IMR-90 (cell line): ENCODE data around the gene INO80. TPM values are rescaled to one million over a fixed set of nuclear protein-coding genes. Genes with fewer than 3 reads are reported as not detected.
A peak's percentile ranks its signal among the peaks of the same experiment; 100 is the strongest.

ENCODE experiments used
- ATAC-seq: fragments of 200-7000 bp; cut with Tn5 transposase; 2 replicates; pipeline ENCODE4 v1.9.1; 2020; ENCODE audit warnings: low read depth, mild to moderate bottlenecking, moderate library complexity
- Bru-seq: library from RNA; stranded (reverse); fragments of 400-500 nt; gene quantifications from one replicate; lab custom pipeline; 2021; lab: Mats Ljungman, UMichigan
- BruChase-seq, 2 experiments: library from RNA; stranded (reverse); fragments of 400-500 nt; gene quantifications; one replicate each; lab custom pipeline; 2021; lab: Mats Ljungman, UMichigan
- BruUV-seq: library from RNA; stranded (reverse); fragments of 400-500 nt; replicated peaks from 2 replicates; lab custom pipeline; 2021; lab: Mats Ljungman, UMichigan
- CTCF ChIA-PET: fragments of 300-600 bp; formaldehyde crosslinking; extraction: SDS; loops from one replicate; lab custom pipeline; 2021; ENCODE audit warnings: antibody characterized with exemption; lab: Yijun Ruan, JAX
- POLR2A ChIA-PET: fragments of 300-600 bp; sonication (Branson Sonifier 250); formaldehyde crosslinking; loops from one replicate; lab custom pipeline; 2022; ENCODE audit warnings: antibody characterized with exemption; ENCODE audit not compliant: unreplicated experiment; lab: Charles Lee
- DNase-seq: peaks from one replicate; pipeline ENCODE4 v3.0.0; 2013
- H2AFZ ChIP-seq: replicated peaks from 2 replicates; pipeline ENCODE3; 2013; ENCODE audit warnings: low read length, mild to moderate bottlenecking; ENCODE audit not compliant: poor library complexity
- H2AK5ac ChIP-seq: 2 replicates; pipeline ENCODE4 v1.6.1; 2013; ENCODE audit warnings: low read depth, low read length, inconsistent platforms
- H2AK9ac ChIP-seq: replicated peaks from 2 replicates; pipeline ENCODE3; 2013; ENCODE audit warnings: mild to moderate bottlenecking, low read depth, low read length, moderate library complexity; ENCODE audit not compliant: poor library complexity
- H2BK120ac ChIP-seq: 2 replicates; pipeline ENCODE4 v1.6.1; 2013; ENCODE audit warnings: low read depth, low read length, inconsistent platforms
- H2BK15ac ChIP-seq: 3 replicates; pipeline ENCODE4 v1.6.1; 2013; ENCODE audit warnings: low read depth, low read length, inconsistent platforms
- H2BK20ac ChIP-seq: 2 replicates; pipeline ENCODE4 v1.6.1; 2013; ENCODE audit warnings: low read depth, mild to moderate bottlenecking, inconsistent platforms, low read length, moderate library complexity
- H2BK5ac ChIP-seq: 2 replicates; pipeline ENCODE4 v1.6.1; 2013; ENCODE audit warnings: mild to moderate bottlenecking, low read depth, low read length, inconsistent platforms; ENCODE audit not compliant: poor library complexity, severe bottlenecking
- H3K14ac ChIP-seq: replicated peaks from 2 replicates; pipeline ENCODE4 v1.6.1; 2013; ENCODE audit warnings: low read depth, low read length, inconsistent platforms
- H3K18ac ChIP-seq: 2 replicates; pipeline ENCODE4 v1.6.1; 2013; ENCODE audit warnings: low read depth, low read length, control low read depth
- H3K23ac ChIP-seq: 2 replicates; pipeline ENCODE4 v1.6.1; 2013; ENCODE audit warnings: low read depth, low read length, inconsistent platforms
- H3K27ac ChIP-seq: 2 replicates; pipeline ENCODE4 v1.5.1; 2013; ENCODE audit warnings: mild to moderate bottlenecking, control low read depth, low read length; ENCODE audit not compliant: insufficient read depth
- H3K27me3 ChIP-seq: 2 replicates; pipeline ENCODE4 v1.6.1; 2013; ENCODE audit warnings: low read length; ENCODE audit not compliant: control insufficient read depth, insufficient read depth
- H3K36me3 ChIP-seq: 2 replicates; pipeline ENCODE4 v1.6.1; 2013; ENCODE audit warnings: low read length, mixed read lengths; ENCODE audit not compliant: control insufficient read depth, insufficient read depth
- H3K4ac ChIP-seq: 2 replicates; pipeline ENCODE4 v1.6.1; 2013; ENCODE audit warnings: low read depth, low read length, inconsistent platforms
- H3K4me1 ChIP-seq: 2 replicates; pipeline ENCODE4 v1.6.1; 2013; ENCODE audit warnings: low read length, mixed read lengths; ENCODE audit not compliant: control insufficient read depth, insufficient read depth
- H3K4me2 ChIP-seq: 2 replicates; pipeline ENCODE4 v1.6.1; 2013; ENCODE audit warnings: low read depth, mild to moderate bottlenecking, control low read depth, low read length, moderate library complexity
- H3K4me3 ChIP-seq: 2 replicates; pipeline ENCODE4 v1.5.1; 2013; ENCODE audit warnings: low read depth, mild to moderate bottlenecking, control low read depth, low read length, moderate library complexity; ENCODE audit not compliant: insufficient read depth
- H3K56ac ChIP-seq: 2 replicates; pipeline ENCODE4 v1.6.1; 2013; ENCODE audit warnings: low read length, inconsistent platforms; ENCODE audit not compliant: insufficient read depth; ENCODE audit errors: extremely low read depth
- H3K79me1 ChIP-seq, 2 experiments: 2 replicates each; pipeline ENCODE4 v1.6.1; 2013; ENCODE audit warnings: low read length in 2 of 2, inconsistent platforms in 1 of 2, low read depth in 1 of 2
- H3K9ac ChIP-seq: 2 replicates; pipeline ENCODE4 v1.6.1; 2013; ENCODE audit warnings: low read depth, low read length, control low read depth
- H3K9me1 ChIP-seq: 2 replicates; pipeline ENCODE4 v1.6.1; 2013; ENCODE audit warnings: low read length, inconsistent platforms; ENCODE audit not compliant: insufficient read depth
- H3K9me3 ChIP-seq: 2 replicates; pipeline ENCODE4 v1.6.1; 2013; ENCODE audit warnings: low read length; ENCODE audit not compliant: control insufficient read depth, insufficient read depth
- H4K20me1 ChIP-seq: 2 replicates; pipeline ENCODE4 v1.6.1; 2013; ENCODE audit warnings: low read length, inconsistent platforms; ENCODE audit not compliant: insufficient read depth
- H4K5ac ChIP-seq: 2 replicates; pipeline ENCODE4 v1.6.1; 2013; ENCODE audit warnings: mild to moderate bottlenecking, low read depth, low read length, control low read depth
- H4K8ac ChIP-seq, 2 experiments: 2 replicates each; pipeline ENCODE4 v1.6.1; 2013; ENCODE audit warnings: low read depth in 2 of 2, low read length in 2 of 2, control low read depth in 1 of 2, inconsistent platforms in 1 of 2
- H4K91ac ChIP-seq: 2 replicates; pipeline ENCODE4 v1.6.1; 2013; ENCODE audit warnings: low read depth, low read length, inconsistent platforms; ENCODE audit not compliant: insufficient read depth
- CEBPB ChIP-seq: IDR thresholded peaks from 2 replicates; pipeline ENCODE4 v1.6.1; 2012; ENCODE audit warnings: low read depth, low read length, improper control_type of control experiment
- CHD1 ChIP-seq: IDR thresholded peaks from 2 replicates; pipeline ENCODE4 v1.6.1; 2012; ENCODE audit warnings: low read depth, low read length, improper control_type of control experiment
- FOS ChIP-seq: fragments of 150-350 bp; IDR thresholded peaks from 2 replicates; pipeline ENCODE4 v1.6.1; 2016; ENCODE audit warnings: low read depth, low read length
- MAFK ChIP-seq: IDR thresholded peaks from 2 replicates; pipeline ENCODE4 v1.6.1; 2012; ENCODE audit warnings: low read depth, low read length, improper control_type of control experiment
- MAZ ChIP-seq: IDR thresholded peaks from 2 replicates; pipeline ENCODE4 v1.6.1; 2012; ENCODE audit warnings: low read depth, mild to moderate bottlenecking, low read length, improper control_type of control experiment, moderate library complexity, borderline replicate concordance
- MXI1 ChIP-seq: IDR thresholded peaks from 2 replicates; pipeline ENCODE4 v1.6.1; 2012; ENCODE audit warnings: low read depth, mild to moderate bottlenecking, low read length, moderate library complexity, borderline replicate concordance
- NFE2L2 ChIP-seq: fragments of 150-350 bp; IDR thresholded peaks from 2 replicates; pipeline ENCODE4 v1.6.1; 2016; ENCODE audit warnings: low read depth, mild to moderate bottlenecking, low read length
- POLR2A ChIP-seq: IDR thresholded peaks from 2 replicates; pipeline ENCODE4 v1.6.1; 2012; ENCODE audit warnings: mild to moderate bottlenecking, low read depth, low read length
- RAD21 ChIP-seq: IDR thresholded peaks from 2 replicates; pipeline ENCODE4 v1.6.1; 2012; ENCODE audit warnings: low read length, improper control_type of control experiment
- RCOR1 ChIP-seq: IDR thresholded peaks from 2 replicates; pipeline ENCODE4 v1.6.1; 2012; ENCODE audit warnings: mild to moderate bottlenecking, low read length, improper control_type of control experiment; ENCODE audit not compliant: insufficient replicate concordance
- RFX5 ChIP-seq: IDR thresholded peaks from 2 replicates; pipeline ENCODE4 v1.8.0; 2012; ENCODE audit warnings: low read depth, mild to moderate bottlenecking, low read length, moderate library complexity
- WGBS, 2 experiments: methylation state at CpG; one replicate each; pipeline versions ENCODE4 v1.1.5 to v1.1.7; 2013; ENCODE audit warnings: missing lambda C conversion rate in 2 of 2; ENCODE audit not compliant: insufficient read length in 1 of 2; ENCODE audit errors: extremely low coverage in 2 of 2; 5-methylcytosine and 5-hydroxymethylcytosine counted together
- dilution Hi-C: fragments of 300-500 bp; cut with HindIII; formaldehyde crosslinking; loops from one replicate; pipeline ENCODE4 v1.14.3; 2018; ENCODE audit warnings: low sequenced_read_pairs; ENCODE audit not compliant: unreplicated experiment
- in situ Hi-C: fragments of 300-500 bp; cut with MboI; formaldehyde crosslinking; loops from 3 replicates; pipeline ENCODE4 v1.14.3; 2019; ENCODE audit warnings: low sequenced_read_pairs, inconsistent platforms, mixed read lengths
- intact Hi-C: fragments of 100-400 bp; cut with micrococcal nuclease; formaldehyde crosslinking; loops from 2 replicates; pipeline ENCODE4 v1.10.0; 2022
- long read RNA-seq: library from polyadenylated mRNA; unstranded; transcript quantifications from one replicate; pipeline ENCODE4 v2.0.0, GENCODE V29; 2021; ENCODE audit not compliant: unreplicated experiment
- polyA plus RNA-seq, 3 experiments: library from polyadenylated mRNA; depleted of rRNA; stranded (reverse); fragments of >200 nt; gene quantifications; 2 replicates each; pipeline ENCODE4 v1.2.3, GENCODE V29; 2012; ENCODE audit warnings: low replicate concordance in 1 of 3
- total RNA-seq: library from RNA; depleted of rRNA; stranded (reverse); fragments of >200 nt; gene quantifications from 2 replicates; pipeline ENCODE4 v1.2.3, GENCODE V29; 2012; rRNA removed

INO80 gene
- total RNA-seq (13.3 and 15.6 TPM in 2 replicates), polyA plus RNA-seq (2012; rRNA removed) (6.0 and 7.1 TPM in 2 replicates), Bru-seq, nascent RNA (percentile 90 among the genes with signal in this experiment), BruChase-seq, experiment 1, labeled RNA remaining after a 6-hour chase (percentile 89 among the genes with signal in this experiment), BruChase-seq, experiment 2, labeled RNA remaining after a 2-hour chase (percentile 77 among the genes with signal in this experiment)
- 4.4 and 8.6 TPM in 2 replicates for polyA plus RNA-seq (2012; cell fraction: cytosol; rRNA removed)
- 12.3 and 15.1 TPM in 2 replicates for polyA plus RNA-seq (2012; cell fraction: nucleus; rRNA removed; ENCODE audit: low replicate concordance)
- long read RNA-seq, full-length matches to known transcripts = 2 of 19 reads
- long read RNA-seq, partial matches to known transcripts = 8 of 19 reads
- long read RNA-seq, other reads (novel, unspliced or antisense) = 9 of 19 reads

GRCh38 chr15:41116116-41116961 lies at the start of gene INO80:
TSS of gene INO80 (minus strand) at chr15:41116280. CDS start at chr15:41096310, 19,970 bp downstream.
- H3K23ac ChIP-seq = peak within 1 kb of the TSS; percentile 97
- H3K27me3 ChIP-seq = no peaks in the 10 kb centered on the region
- peak within 1 kb of the TSS; percentile 75 for H3K4me3 ChIP-seq
- H4K5ac ChIP-seq = peak within 1 kb of the TSS; percentile 94
- H2BK5ac ChIP-seq = peak within 1 kb of the TSS; percentile 100
- ATAC-seq = peak; percentile 93
- H3K56ac ChIP-seq = peak within 1 kb of the TSS; percentile 94
- peak within 1 kb of the TSS; percentile 98 for H2AK9ac ChIP-seq
- peak; percentile 99 for DNase-seq
- no peak for TF ChIP-seq RFX5
- TF ChIP-seq RCOR1 = no peak
- TF ChIP-seq RAD21 = no peak
- TF ChIP-seq POLR2A = peak; percentile 76
- peak; percentile 93; the same call in 1 of the 2 replicates for TF ChIP-seq MAZ
- 0 out of 2 replicates have a peak, but pooled peaks have one; percentile 44 for TF ChIP-seq MXI1
- TF ChIP-seq CHD1 = peak; percentile 79; the same call in 1 of the 2 replicates
- TF ChIP-seq FOS = peak; percentile 14; the same call in 1 of the 2 replicates
- TF ChIP-seq NFE2L2 = peak; percentile 90
- peak; percentile 43; the same call in 1 of the 2 replicates for TF ChIP-seq CEBPB
- peak; percentile 64 for TF ChIP-seq MAFK
- peak within 1 kb of the TSS; percentile 98 for H3K27ac ChIP-seq
- BruUV-seq = no TSS peak
- dilution Hi-C loops (no loop called here), intact Hi-C loops (loop anchor here (2.0 to 10.0 kb wide), 2 partner anchors 66 to 212 kb away; no protein-coding TSS in a partner anchor), in situ Hi-C loops (no loop called here)
- peak within 1 kb of the TSS; percentile 99 for H3K4me2 ChIP-seq
- H2BK20ac ChIP-seq = peak within 1 kb of the TSS; percentile 86; the same call in 1 of the 2 replicates
- no peaks in the 10 kb centered on the region for H3K9me3 ChIP-seq
- POLR2A ChIA-PET = interaction anchor here (0.7 to 1.0 kb wide), 2 partner anchors 20 to 813 kb away, joined by 3 read pairs; no protein-coding TSS in a partner anchor
- CTCF ChIA-PET = no interaction called here
- peak within 1 kb of the TSS; percentile 99 for H2AFZ ChIP-seq
- H3K9ac ChIP-seq = peak within 1 kb of the TSS; percentile 96
- peak within 1 kb of the TSS; percentile 98 to 99 for H4K8ac ChIP-seq
- 1% methylated on average over 29 of the region's 64 CpGs; no CpG with 5 or more reads in 1 of the 2 experiments for WGBS, 2 experiments
- H3K4ac ChIP-seq = peak within 1 kb of the TSS; percentile 99
- H4K20me1 ChIP-seq = peaks cover 3% of the 10 kb centered on the region; the same call in 1 of the 2 replicates
- H3K9me1 ChIP-seq = no peaks in the 10 kb centered on the region
- H3K36me3 ChIP-seq = peaks cover 3% of the 10 kb centered on the region
- H2BK120ac ChIP-seq = peak within 1 kb of the TSS; percentile 98
- H3K4me1 ChIP-seq = no peaks in the 10 kb centered on the region; the same call in 1 of the 2 replicates
- peak within 1 kb of the TSS; percentile 98 for H3K14ac ChIP-seq
- H3K79me1 ChIP-seq = peaks cover 5 to 38% of the 10 kb centered on the region in 2 experiments; a peak in 3 of 4 replicates
- peak within 1 kb of the TSS; percentile 89 for H3K18ac ChIP-seq
- peak within 1 kb of the TSS; percentile 98 for H4K91ac ChIP-seq
- H2AK5ac ChIP-seq = peak within 1 kb of the TSS; percentile 93
- peak within 1 kb of the TSS; percentile 87; the same call in 2 of the 3 replicates for H2BK15ac ChIP-seq
